Endothelial cell of umbilical vein (primary cell): Measurements from ENCODE around the gene LKAAEAR1. TPM values are rescaled to one million over a fixed set of nuclear protein-coding genes. Genes with fewer than 3 reads are reported as not detected.

Experiments
- BruUV-seq: library from RNA; stranded (reverse); fragments of 400-500 nt; replicated peaks from 2 replicates; lab custom pipeline; 2021; lab: Mats Ljungman, UMichigan
- CTCF ChIA-PET: fragments of 300-600, 350-600 bp; sonication (Branson Sonifier 250); formaldehyde crosslinking; loops from one replicate; lab custom pipeline; 2021; ENCODE audit warnings: antibody characterized with exemption, inconsistent platforms; lab: Charles Lee
- POLR2A ChIA-PET: fragments of 300-600, 350-600 bp; sonication (Branson Sonifier 250); formaldehyde crosslinking; loops from one replicate; lab custom pipeline; 2021; ENCODE audit warnings: antibody characterized with exemption, inconsistent platforms; lab: Charles Lee
- DNase-seq: peaks from one replicate; pipeline ENCODE4 v3.0.0-alpha.2; 2011; ENCODE audit warnings: low read depth, low spot score
- FAIRE-seq: peaks from 2 replicates; lab custom pipeline; 2011; peaks lifted over from hg19 to GRCh38; lab: Jason Lieb, UNC
- H2AFZ ChIP-seq: 2 replicates; pipeline ENCODE4 v1.6.0; 2012; ENCODE audit warnings: low read depth, low read length, control low read depth, inconsistent platforms
- H3K27ac ChIP-seq: 2 replicates; pipeline ENCODE4 v1.5.1; 2011; ENCODE audit warnings: low read depth, mild to moderate bottlenecking, control low read depth, low read length, moderate library complexity; ENCODE audit not compliant: insufficient read depth
- H3K27me3 ChIP-seq, 2 experiments: 2 replicates each; pipeline versions ENCODE4 v1.6.0 to v1.6.1; 2011; ENCODE audit warnings: low read length in 2 of 2, mixed read lengths in 1 of 2; ENCODE audit not compliant: control insufficient read depth in 2 of 2, insufficient read depth in 2 of 2
- H3K36me3 ChIP-seq, 2 experiments: 2 replicates in 1 of 2; 3 replicates in 1 of 2; pipeline ENCODE4 v1.5.1; 2011; ENCODE audit warnings: low read length in 2 of 2, mild to moderate bottlenecking in 1 of 2, moderate library complexity in 1 of 2; ENCODE audit not compliant: control insufficient read depth in 2 of 2, insufficient read depth in 2 of 2; ENCODE audit errors: extremely low read depth in 1 of 2
- H3K4me1 ChIP-seq: 3 replicates; pipeline ENCODE4 v1.5.1; 2011; ENCODE audit warnings: mild to moderate bottlenecking, low read length; ENCODE audit not compliant: control insufficient read depth, insufficient read depth; ENCODE audit errors: extremely low read depth
- H3K4me2 ChIP-seq: 2 replicates; pipeline ENCODE4 v1.6.1; 2011; ENCODE audit warnings: low read length, control low read depth, mixed read lengths; ENCODE audit not compliant: insufficient read depth
- H3K4me3 ChIP-seq, 3 experiments: fragments of 200-600 bp in 1 of 3; sonication (generic), shearing (Covaris generic) in 1 of 3; replicated peaks in 1 of 3; 2 replicates each; pipeline ENCODE4 v1.5.1; 2011 to 2016; ENCODE audit warnings: control low read depth in 3 of 3, low read length in 3 of 3, mild to moderate bottlenecking in 2 of 3, inconsistent platforms in 1 of 3, low read depth in 1 of 3, moderate library complexity in 1 of 3; ENCODE audit not compliant: insufficient read depth in 1 of 3
- H3K79me2 ChIP-seq: 2 replicates; pipeline ENCODE4 v1.6.0; 2012; ENCODE audit warnings: low read length, inconsistent platforms; ENCODE audit not compliant: control insufficient read depth, insufficient read depth
- H3K9ac ChIP-seq: replicated peaks from 2 replicates; pipeline ENCODE3; 2011; ENCODE audit warnings: low read length, control low read depth; ENCODE audit not compliant: insufficient read depth; ENCODE audit errors: extremely low read depth
- H3K9me1 ChIP-seq: replicated peaks from 3 replicates; pipeline ENCODE4 v1.6.0; 2011; ENCODE audit warnings: mild to moderate bottlenecking, low read length; ENCODE audit not compliant: control insufficient read depth, insufficient read depth; ENCODE audit errors: extremely low read depth
- H3K9me3 ChIP-seq: replicated peaks from 2 replicates; pipeline ENCODE4 v1.5.1; 2012; ENCODE audit warnings: low read length, inconsistent platforms; ENCODE audit not compliant: control insufficient read depth, insufficient read depth
- H4K20me1 ChIP-seq: replicated peaks from 2 replicates; pipeline ENCODE3; 2011; ENCODE audit warnings: mild to moderate bottlenecking, low read length; ENCODE audit not compliant: control insufficient read depth, insufficient read depth; ENCODE audit errors: extremely low read depth
- CTCF ChIP-seq, 2 donors: IDR thresholded peaks; 1 replicate in 1 of 2; 2 replicates in 1 of 2; pipeline ENCODE4 v1.5.1; 2011; ENCODE audit warnings: low read length in 2 of 2, mild to moderate bottlenecking in 2 of 2, moderate library complexity in 2 of 2, control low read depth in 1 of 2, inconsistent platforms in 1 of 2, low read depth in 1 of 2; ENCODE audit not compliant: insufficient read depth in 1 of 2; ENCODE audit errors: extremely low read depth in 1 of 2
- EZH2 ChIP-seq: IDR thresholded peaks from 2 replicates; pipeline ENCODE4 v1.6.1; 2012; ENCODE audit warnings: borderline replicate concordance, low read depth, mild to moderate bottlenecking, moderate library complexity, low read length, inconsistent platforms; ENCODE audit not compliant: severe bottlenecking
- FOS ChIP-seq: IDR thresholded peaks from 2 replicates; pipeline ENCODE4 v1.6.1; 2011; ENCODE audit warnings: mild to moderate bottlenecking, low read length, moderate library complexity, borderline replicate concordance; ENCODE audit not compliant: insufficient read depth
- GATA2 ChIP-seq: IDR thresholded peaks from 2 replicates; pipeline ENCODE4 v1.7.0; 2011; ENCODE audit warnings: low read depth, mild to moderate bottlenecking, moderate library complexity, mixed read lengths, low read length; ENCODE audit not compliant: insufficient read length, insufficient read depth
- JUN ChIP-seq: IDR thresholded peaks from 2 replicates; pipeline ENCODE4 v1.6.1; 2011; ENCODE audit warnings: borderline replicate concordance, low read depth; ENCODE audit not compliant: insufficient read length, insufficient read depth
- MAX ChIP-seq: IDR thresholded peaks from 2 replicates; pipeline ENCODE4 v1.6.1; 2011; ENCODE audit not compliant: insufficient read depth, insufficient read length
- MYC ChIP-seq: IDR thresholded peaks from one replicate; pipeline ENCODE4 v1.6.1; 2011; ENCODE audit warnings: mild to moderate bottlenecking, low read depth, low read length
- POLR2A ChIP-seq: IDR thresholded peaks from 2 replicates; pipeline ENCODE4 v1.6.1; 2012; ENCODE audit warnings: low read depth, mild to moderate bottlenecking, control low read depth, low read length
- POLR2AphosphoS5 ChIP-seq: IDR thresholded peaks from 2 replicates; pipeline ENCODE4 v1.6.1; 2012; ENCODE audit warnings: low read depth, mild to moderate bottlenecking, control low read depth, low read length, moderate library complexity; ENCODE audit not compliant: insufficient read depth
- dilution Hi-C: fragments of 300-500 bp; cut with MboI; formaldehyde crosslinking; loops from one replicate; pipeline ENCODE4 v1.15.0; 2019; ENCODE audit warnings: low sequenced_read_pairs; ENCODE audit not compliant: extremely low pct_ligation_motif_present
- intact Hi-C: fragments of 100-400 bp; cut with micrococcal nuclease; formaldehyde crosslinking; loops from one replicate; pipeline ENCODE4 v1.10.0; 2022
- polyA plus RNA-seq, 4 experiments: library from polyadenylated mRNA; depleted of rRNA in 3 of 4; stranded (reverse) in 3 of 4; unstranded in 1 of 4; fragments of >200 nt; gene quantifications; 2 replicates each; pipeline versions ENCODE4 v1.2.1 to v1.2.3, GENCODE V29; 2011 to 2012; ENCODE audit warnings: missing spikeins in 1 of 4
- total RNA-seq: library from RNA; stranded (reverse); gene quantifications from 2 replicates; pipeline ENCODE4 v1.2.3, GENCODE V29; 2021

LKAAEAR1 gene
- total and polyA plus RNA-seq, 2 donors (not counting 3 experiments of a cell fraction or from before 2014, with no cell fraction given), result 0.29 TPM; not detected in 1

GRCh38 chr20:64100946-64101688 is 16.9 kb upstream of the LKAAEAR1 start:
- no peaks in the 10 kb centered on the region for H3K4me1 ChIP-seq
- no peaks in the 10 kb centered on the region for H3K79me2 ChIP-seq
- DNase-seq (no peak), FAIRE-seq (no peak)
- BruUV-seq, result no TSS peak
- no peak overlapping the region for H3K4me3 ChIP-seq
- H3K9me3 ChIP-seq, result no peaks in the 10 kb centered on the region
- dilution Hi-C loops, result no loop called here
- no peak overlapping the region for H2AFZ ChIP-seq
- ChIA-PET CTCF (interaction anchor here (0.7 to 2.4 kb wide), 4 partner anchors 9 to 19 kb away, joined by 4 to 22 read pairs (median 14); partner anchors contain the start of gene LKAAEAR1), POLR2A (no interaction called here)
- no peak overlapping the region for H3K9ac ChIP-seq
- intact Hi-C loops, result no loop called here
- H3K4me2 ChIP-seq, result no peak overlapping the region
- H3K27ac ChIP-seq, result no peak overlapping the region
- TF ChIP-seq CTCF (IDR thresholded peaks at IDR 0.05; ENCODE audit: extremely low read depth in 1 of 2, insufficient read depth in 1 of 2, low read depth in 1 of 2, low read length in 2 of 2) (no peak), MAX (no peak), GATA2 (no peak), POLR2AphosphoS5 (no peak), FOS (no peak), JUN (no peak), EZH2 (no peak), POLR2A (no peak), MYC (no peak)
- H3K9me1 ChIP-seq, result no peaks in the 10 kb centered on the region
- no peaks in the 10 kb centered on the region for H3K36me3 ChIP-seq
- no peaks in the 10 kb centered on the region for H4K20me1 ChIP-seq
- peaks cover 19 to 22% of the 10 kb centered on the region in 2 experiments for H3K27me3 ChIP-seq
